Loucy (cell line): ENCODE results near the gene CAMK2A.

ENCODE experiments used
- H2AFZ ChIP-seq: fragments of 200-600 bp; sonication (generic); 2 replicates; pipeline ENCODE4 v1.6.0; 2016; ENCODE audit warnings: antibody characterized with exemption, mild to moderate bottlenecking, low read length, moderate library complexity
- H3F3A ChIP-seq: fragments of 200-600 bp; 2 replicates; pipeline ENCODE4 v1.6.0; 2016; ENCODE audit warnings: antibody characterized with exemption, low read depth, mild to moderate bottlenecking
- H3K27me3 ChIP-seq: fragments of 200-600 bp; sonication (generic); 2 replicates; pipeline ENCODE4 v1.6.1; 2014; ENCODE audit warnings: low read length, mild to moderate bottlenecking; ENCODE audit not compliant: insufficient read depth, poor library complexity, severe bottlenecking
- H3K36me3 ChIP-seq: fragments of 200-600 bp; sonication (generic); 2 replicates; pipeline ENCODE4 v1.6.1; 2016; ENCODE audit warnings: low read length; ENCODE audit not compliant: insufficient read depth
- H3K4me1 ChIP-seq: fragments of 200-600 bp; sonication (generic); 2 replicates; pipeline ENCODE4 v1.5.1; 2014; ENCODE audit warnings: low read length, mild to moderate bottlenecking; ENCODE audit not compliant: insufficient read depth, poor library complexity, severe bottlenecking
- H3K4me2 ChIP-seq: fragments of 200-600 bp; sonication (generic); 2 replicates; pipeline ENCODE4 v1.6.0; 2014; ENCODE audit warnings: antibody characterized with exemption, low read length, low read depth, mild to moderate bottlenecking; ENCODE audit not compliant: poor library complexity, severe bottlenecking
- H3K4me3 ChIP-seq: fragments of 200-600 bp; sonication (generic); 2 replicates; pipeline ENCODE4 v1.5.1; 2014; ENCODE audit warnings: low read length, mild to moderate bottlenecking, mixed read lengths; ENCODE audit not compliant: poor library complexity, severe bottlenecking
- H3K79me2 ChIP-seq: fragments of 200-600 bp; sonication (generic); 2 replicates; pipeline ENCODE4 v1.6.1; 2014; ENCODE audit warnings: low read length; ENCODE audit not compliant: insufficient read depth
- H3K9ac ChIP-seq: fragments of 200-600 bp; sonication (generic); 2 replicates; pipeline ENCODE4 v1.6.0; 2014; ENCODE audit warnings: mild to moderate bottlenecking, low read depth, low read length, moderate library complexity; ENCODE audit not compliant: poor library complexity, severe bottlenecking
- H3K9me2 ChIP-seq: fragments of 200-600 bp; sonication (generic); replicated peaks from 2 replicates; pipeline ENCODE4 v1.6.1; 2016; ENCODE audit warnings: low read depth, low read length, mixed read lengths
- H3K9me3 ChIP-seq: fragments of 200-600 bp; sonication (generic); 2 replicates; pipeline ENCODE4 v1.6.1; 2014; ENCODE audit warnings: mild to moderate bottlenecking, antibody characterized with exemption, low read length, low read depth; ENCODE audit not compliant: insufficient read depth
- H4K20me1 ChIP-seq: fragments of 200-600 bp; sonication (generic); 2 replicates; pipeline ENCODE4 v1.6.0; 2014; ENCODE audit warnings: antibody characterized with exemption, low read length, mild to moderate bottlenecking; ENCODE audit not compliant: insufficient read depth, poor library complexity, severe bottlenecking
- CTCF ChIP-seq: fragments of 200-600 bp; sonication (generic); conservative IDR thresholded peaks from 2 replicates; pipeline ENCODE4 v1.5.1; 2014; ENCODE audit warnings: mild to moderate bottlenecking, antibody characterized with exemption, low read length
- EZH2phosphoT487 ChIP-seq: fragments of 200-600 bp; IDR thresholded peaks from 2 replicates; pipeline ENCODE4 v1.6.1; 2018; ENCODE audit warnings: antibody characterized with exemption, mild to moderate bottlenecking, moderate library complexity, borderline replicate concordance

CAMK2A gene

GRCh38 chr5:150183436-150183835 lies 106.1 kb downstream of the CAMK2A start:
- Histone ChIP-seq H3F3A (no peaks in the 10 kb centered on the region), H4K20me1 (no peaks in the 10 kb centered on the region), H3K36me3 (no peaks in the 10 kb centered on the region), H2AFZ (no peak overlapping the region), H3K9me2 (no peaks in the 10 kb centered on the region), H3K9ac (no peak overlapping the region), H3K27me3 (no peaks in the 10 kb centered on the region), H3K4me2 (no peak overlapping the region), H3K9me3 (no peaks in the 10 kb centered on the region), H3K4me3 (no peak overlapping the region), H3K4me1 (no peaks in the 10 kb centered on the region), H3K79me2 (no peaks in the 10 kb centered on the region)
- no peak for TF ChIP-seq CTCF
- no peak for TF ChIP-seq EZH2phosphoT487

- Histone ChIP-seq H3K36me3 (no peaks in the 10 kb centered on the region), H3K4me1 (no peaks in the 10 kb centered on the region), H4K20me1 (no peaks in the 10 kb centered on the region), H3K79me2 (no peaks in the 10 kb centered on the region), H3K9ac (no peak overlapping the region), H3K4me2 (no peak overlapping the region), H3K4me3 (no peak overlapping the region), H3K9me2 (no peaks in the 10 kb centered on the region), H3K27me3 (no peaks in the 10 kb centered on the region), H2AFZ (no peak overlapping the region), H3F3A (no peaks in the 10 kb centered on the region), H3K9me3 (no peaks in the 10 kb centered on the region)
- TF ChIP-seq EZH2phosphoT487 (no peak), CTCF (no peak)
These were observed 106.8 kb downstream of the CAMK2A start for GRCh38 chr5:150182774-150183173.

GRCh38 chr5:150181766-150182545 lies 107.6 kb downstream of the CAMK2A start:
- no peaks in the 10 kb centered on the region for H4K20me1 ChIP-seq
- no peaks in the 10 kb centered on the region for H3K79me2 ChIP-seq
- H3F3A ChIP-seq: no peaks in the 10 kb centered on the region
- no peaks in the 10 kb centered on the region for H3K4me1 ChIP-seq
- no peak overlapping the region for H3K9ac ChIP-seq
- no peak overlapping the region for H2AFZ ChIP-seq
- TF ChIP-seq CTCF: no peak
- no peak for TF ChIP-seq EZH2phosphoT487
- no peaks in the 10 kb centered on the region for H3K27me3 ChIP-seq
- no peaks in the 10 kb centered on the region for H3K9me3 ChIP-seq
- no peak overlapping the region for H3K4me2 ChIP-seq
- H3K36me3 ChIP-seq: no peaks in the 10 kb centered on the region
- no peaks in the 10 kb centered on the region for H3K9me2 ChIP-seq
- H3K4me3 ChIP-seq: no peak overlapping the region
